GM12878 (cell line): ENCODE measurements around the gene AKAP1. TPM values are rescaled to one million over a fixed set of nuclear protein-coding genes. Genes with fewer than 3 reads are reported as not detected.

Source experiments
- ATAC-seq: fragments of 200-7000 bp; cut with Tn5 transposase; 3 replicates; pipeline ENCODE4 v1.9.1; 2020; ENCODE audit warnings: mild to moderate bottlenecking, moderate library complexity
- BruUV-seq: library from RNA; stranded (reverse); fragments of 400-500 nt; replicated peaks from 2 replicates; lab custom pipeline; 2021; lab: Mats Ljungman, UMichigan
- CTCF ChIA-PET: fragments of 300-600 bp; sonication (Branson Sonifier 250); formaldehyde crosslinking; extraction: SDS; loops from one replicate; lab custom pipeline; 2021; ENCODE audit warnings: inconsistent platforms; lab: Yijun Ruan, JAX
- POLR2A ChIA-PET: fragments of 350-600 bp; formaldehyde crosslinking; extraction: SDS; loops from one replicate; lab custom pipeline; 2021; ENCODE audit warnings: inconsistent platforms; lab: Charles Lee
- RAD21 ChIA-PET: fragments of 300-600 bp; sonication (Branson Sonifier 250); formaldehyde crosslinking; loops from one replicate; lab custom pipeline; 2023; ENCODE audit warnings: antibody characterized with exemption; ENCODE audit not compliant: unreplicated experiment; lab: Charles Lee
- SMC1A ChIA-PET: fragments of 300-600 bp; sonication (Branson Sonifier 250); formaldehyde crosslinking; loops from one replicate; lab custom pipeline; 2023; ENCODE audit not compliant: unreplicated experiment, uncharacterized antibody; lab: Charles Lee
- DNase-seq: peaks from one replicate; pipeline ENCODE4 v3.0.0-alpha.2; 2011; ENCODE audit warnings: low read depth, low spot score
- FAIRE-seq: peaks from 3 replicates; lab custom pipeline; 2011; peaks lifted over from hg19 to GRCh38; lab: Jason Lieb, UNC
- H2AFZ ChIP-seq: 2 replicates; pipeline ENCODE4 v1.6.0; 2011; ENCODE audit warnings: low read depth, low read length, control low read depth; ENCODE audit not compliant: control insufficient read depth
- H3K27ac ChIP-seq: 2 replicates; pipeline ENCODE4 v1.5.1; 2011; ENCODE audit warnings: control low read depth; ENCODE audit not compliant: control insufficient read depth, insufficient read depth
- H3K27me3 ChIP-seq, 2 experiments: replicated peaks in 1 of 2; 2 replicates each; pipeline versions ENCODE4 v1.6.0 to v1.6.1; 2011; ENCODE audit warnings: low read length in 1 of 2; ENCODE audit not compliant: control insufficient read depth in 2 of 2, insufficient read depth in 2 of 2
- H3K36me3 ChIP-seq, 2 experiments: 2 replicates each; pipeline ENCODE4 v1.5.1; 2011; ENCODE audit warnings: low read length in 1 of 2; ENCODE audit not compliant: control insufficient read depth in 2 of 2, insufficient read depth in 2 of 2
- H3K4me1 ChIP-seq: 2 replicates; pipeline ENCODE4 v1.6.1; 2011; ENCODE audit warnings: mild to moderate bottlenecking, low read length, moderate library complexity, mixed read lengths; ENCODE audit not compliant: control insufficient read depth, insufficient read depth
- H3K4me2 ChIP-seq: 2 replicates; pipeline ENCODE4 v1.6.0; 2011; ENCODE audit warnings: control low read depth; ENCODE audit not compliant: control insufficient read depth, insufficient read depth
- H3K4me3 ChIP-seq: fragments of 200-600 bp; sonication (generic); 2 replicates; pipeline ENCODE4 v1.5.1; 2016
- H3K79me2 ChIP-seq: 2 replicates; pipeline ENCODE4 v1.6.0; 2011; ENCODE audit warnings: low read length; ENCODE audit not compliant: control insufficient read depth, insufficient read depth
- H3K9ac ChIP-seq: 2 replicates; pipeline ENCODE4 v1.8.0; 2011; ENCODE audit warnings: low read length, control low read depth, mixed read lengths; ENCODE audit not compliant: control insufficient read depth, insufficient read depth
- H3K9me3 ChIP-seq: replicated peaks from 3 replicates; pipeline ENCODE4 v1.5.1; 2011; ENCODE audit warnings: mild to moderate bottlenecking, low read length; ENCODE audit not compliant: control insufficient read depth, insufficient read depth
- H4K20me1 ChIP-seq: 2 replicates; pipeline ENCODE4 v1.6.0; 2011; ENCODE audit not compliant: control insufficient read depth, insufficient read depth
- SMC3 ChIP-seq: IDR thresholded peaks from 2 replicates; pipeline ENCODE4 v1.6.1; 2011; ENCODE audit warnings: low read length, improper control_type of control experiment, borderline replicate concordance
- WGBS: methylation state at CpG from one replicate; pipeline ENCODE4 v1.1.6; 2016; ENCODE audit warnings: low lambda C conversion rate; ENCODE audit not compliant: insufficient replicate concordance, insufficient coverage; ENCODE audit errors: missing lambda C conversion rate; 5-methylcytosine and 5-hydroxymethylcytosine counted together
- in situ Hi-C: fragments of 300-500 bp; cut with MboI; formaldehyde crosslinking; loops from 9 replicates; pipeline ENCODE4 v1.14.3; 2018; ENCODE audit warnings: mixed read lengths
- intact Hi-C: fragments of 100-400 bp; cut with micrococcal nuclease; formaldehyde crosslinking; loops from one replicate; pipeline ENCODE4 v1.14.2; 2022; ENCODE audit not compliant: unreplicated experiment
- polyA plus RNA-seq, 11 experiments: library from polyadenylated mRNA; depleted of rRNA in 4 of 11; unstranded in 6 of 11; stranded (reverse) in 5 of 11; fragments of >200 nt; fragmentation: Nextera tagmentation in 4 of 11; fragmentation: Illumina TruSeq in 1 of 11; extraction: Ambion mirVana in 4 of 11; extraction: Trizol in 1 of 11; gene quantifications; 1 replicate in 1 of 11; 2 replicates in 10 of 11; pipeline versions ENCODE4 v1.2.1 to v1.2.3, GENCODE V29; 2011 to 2016; ENCODE audit warnings: inconsistent platforms in 2 of 11, missing spikeins in 2 of 11, low read depth in 1 of 11
- total RNA-seq, 4 experiments: library from RNA; depleted of rRNA in 3 of 4; stranded (reverse); fragments of >200 nt in 3 of 4; fragmentation: Illumina TruSeq in 1 of 4; extraction: Trizol in 1 of 4; gene quantifications; 2 replicates each; pipeline versions ENCODE4 v1.2.1 to v1.2.3, GENCODE V29; 2013 to 2021
- TF ChIP-seq, protein P1 (sequence below): fragments of 150-350 bp; IDR thresholded peaks from 2 replicates; pipeline ENCODE4 v1.6.1; 2016; ENCODE audit warnings: low read depth, low read length
- TF ChIP-seq, protein P2 (sequence below): fragments of 450-650 bp; formaldehyde crosslinking; IDR thresholded peaks from 2 replicates; pipeline ENCODE4 v1.4.0; 2020; ENCODE audit warnings: mild to moderate bottlenecking, moderate library complexity

The AKAP1 gene
- total and polyA plus RNA-seq, 10 of the 15 experiments (the other 5 are each of a cell fraction or from before 2014, with no cell fraction given), result 11.9 to 50.5 (median 38.1) TPM

DNA sequence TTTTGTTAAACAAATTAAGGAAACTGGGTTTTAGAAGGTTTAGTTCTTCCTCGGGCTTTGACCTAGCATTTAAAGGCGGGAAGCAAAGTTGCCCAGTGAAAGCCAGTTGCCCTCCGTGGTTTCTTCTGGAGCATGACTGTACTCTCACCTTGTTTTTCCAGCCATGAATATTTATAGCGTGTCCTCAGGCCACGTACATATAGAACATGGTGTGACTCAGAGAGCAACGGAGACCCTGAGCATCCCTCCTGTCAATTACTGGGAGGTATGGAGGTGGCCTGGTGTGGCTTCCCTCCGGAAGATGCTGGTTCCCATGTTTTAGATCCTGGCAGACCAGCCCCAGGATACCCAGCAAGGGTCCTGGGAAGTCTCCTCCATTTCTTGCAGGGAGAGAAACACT, 48.4 kb downstream of the AKAP1 start:
- no peak for FAIRE-seq
- intact Hi-C loops, result loop anchor here (5.0 to 10.0 kb wide), 2 partner anchors 541 to 699 kb away; no protein-coding TSS in a partner anchor

More for the DNA sequence above, 48.4 kb downstream of the AKAP1 start:
- no peak for ATAC-seq
- no peak for DNase-seq
- POLR2A ChIA-PET, result no interaction called here
- H3K4me2 ChIP-seq, result no peak overlapping the region
- H2AFZ ChIP-seq, result no peak overlapping the region
- no peak overlapping the region for H3K27ac ChIP-seq
- no peaks in the 10 kb centered on the region for H3K36me3 ChIP-seq
- no peaks in the 10 kb centered on the region for H3K9me3 ChIP-seq
- H3K4me1 ChIP-seq, result peaks cover 5% of the 10 kb centered on the region
- no peaks in the 10 kb centered on the region for H3K27me3 ChIP-seq
- no peaks in the 10 kb centered on the region for H3K79me2 ChIP-seq
- CTCF ChIA-PET, result interaction anchor here (0.8 to 1.4 kb wide), 8 partner anchors 110 to 702 kb away, joined by 3 to 8 read pairs (median 5); no protein-coding TSS in a partner anchor
- WGBS, result 23% methylated on average over 7 of the region's 7 CpGs
- TF ChIP-seq, protein P1, sequence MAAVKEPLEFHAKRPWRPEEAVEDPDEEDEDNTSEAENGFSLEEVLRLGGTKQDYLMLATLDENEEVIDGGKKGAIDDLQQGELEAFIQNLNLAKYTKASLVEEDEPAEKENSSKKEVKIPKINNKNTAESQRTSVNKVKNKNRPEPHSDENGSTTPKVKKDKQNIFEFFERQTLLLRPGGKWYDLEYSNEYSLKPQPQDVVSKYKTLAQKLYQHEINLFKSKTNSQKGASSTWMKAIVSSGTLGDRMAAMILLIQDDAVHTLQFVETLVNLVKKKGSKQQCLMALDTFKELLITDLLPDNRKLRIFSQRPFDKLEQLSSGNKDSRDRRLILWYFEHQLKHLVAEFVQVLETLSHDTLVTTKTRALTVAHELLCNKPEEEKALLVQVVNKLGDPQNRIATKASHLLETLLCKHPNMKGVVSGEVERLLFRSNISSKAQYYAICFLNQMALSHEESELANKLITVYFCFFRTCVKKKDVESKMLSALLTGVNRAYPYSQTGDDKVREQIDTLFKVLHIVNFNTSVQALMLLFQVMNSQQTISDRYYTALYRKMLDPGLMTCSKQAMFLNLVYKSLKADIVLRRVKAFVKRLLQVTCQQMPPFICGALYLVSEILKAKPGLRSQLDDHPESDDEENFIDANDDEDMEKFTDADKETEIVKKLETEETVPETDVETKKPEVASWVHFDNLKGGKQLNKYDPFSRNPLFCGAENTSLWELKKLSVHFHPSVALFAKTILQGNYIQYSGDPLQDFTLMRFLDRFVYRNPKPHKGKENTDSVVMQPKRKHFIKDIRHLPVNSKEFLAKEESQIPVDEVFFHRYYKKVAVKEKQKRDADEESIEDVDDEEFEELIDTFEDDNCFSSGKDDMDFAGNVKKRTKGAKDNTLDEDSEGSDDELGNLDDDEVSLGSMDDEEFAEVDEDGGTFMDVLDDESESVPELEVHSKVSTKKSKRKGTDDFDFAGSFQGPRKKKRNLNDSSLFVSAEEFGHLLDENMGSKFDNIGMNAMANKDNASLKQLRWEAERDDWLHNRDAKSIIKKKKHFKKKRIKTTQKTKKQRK, result no peak
- TF ChIP-seq, protein P2, sequence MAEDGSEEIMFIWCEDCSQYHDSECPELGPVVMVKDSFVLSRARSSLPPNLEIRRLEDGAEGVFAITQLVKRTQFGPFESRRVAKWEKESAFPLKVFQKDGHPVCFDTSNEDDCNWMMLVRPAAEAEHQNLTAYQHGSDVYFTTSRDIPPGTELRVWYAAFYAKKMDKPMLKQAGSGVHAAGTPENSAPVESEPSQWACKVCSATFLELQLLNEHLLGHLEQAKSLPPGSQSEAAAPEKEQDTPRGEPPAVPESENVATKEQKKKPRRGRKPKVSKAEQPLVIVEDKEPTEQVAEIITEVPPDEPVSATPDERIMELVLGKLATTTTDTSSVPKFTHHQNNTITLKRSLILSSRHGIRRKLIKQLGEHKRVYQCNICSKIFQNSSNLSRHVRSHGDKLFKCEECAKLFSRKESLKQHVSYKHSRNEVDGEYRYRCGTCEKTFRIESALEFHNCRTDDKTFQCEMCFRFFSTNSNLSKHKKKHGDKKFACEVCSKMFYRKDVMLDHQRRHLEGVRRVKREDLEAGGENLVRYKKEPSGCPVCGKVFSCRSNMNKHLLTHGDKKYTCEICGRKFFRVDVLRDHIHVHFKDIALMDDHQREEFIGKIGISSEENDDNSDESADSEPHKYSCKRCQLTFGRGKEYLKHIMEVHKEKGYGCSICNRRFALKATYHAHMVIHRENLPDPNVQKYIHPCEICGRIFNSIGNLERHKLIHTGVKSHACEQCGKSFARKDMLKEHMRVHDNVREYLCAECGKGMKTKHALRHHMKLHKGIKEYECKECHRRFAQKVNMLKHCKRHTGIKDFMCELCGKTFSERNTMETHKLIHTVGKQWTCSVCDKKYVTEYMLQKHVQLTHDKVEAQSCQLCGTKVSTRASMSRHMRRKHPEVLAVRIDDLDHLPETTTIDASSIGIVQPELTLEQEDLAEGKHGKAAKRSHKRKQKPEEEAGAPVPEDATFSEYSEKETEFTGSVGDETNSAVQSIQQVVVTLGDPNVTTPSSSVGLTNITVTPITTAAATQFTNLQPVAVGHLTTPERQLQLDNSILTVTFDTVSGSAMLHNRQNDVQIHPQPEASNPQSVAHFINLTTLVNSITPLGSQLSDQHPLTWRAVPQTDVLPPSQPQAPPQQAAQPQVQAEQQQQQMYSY (CRISPR knock-in tag), result no peak
- TF ChIP-seq SMC3, result no peak
- RAD21 ChIA-PET, result interaction anchor here (0.7 to 1.4 kb wide), 3 partner anchors 9 to 614 kb away, joined by 3 to 5 read pairs (median 3); no protein-coding TSS in a partner anchor
- no peak overlapping the region for H3K4me3 ChIP-seq
- H4K20me1 ChIP-seq, result no peaks in the 10 kb centered on the region
- no TSS peak for BruUV-seq
- in situ Hi-C loops, result no loop called here
- SMC1A ChIA-PET, result interaction anchor here (0.7 to 1.0 kb wide), 3 partner anchors 110 to 614 kb away, joined by 3 to 4 read pairs (median 3); no protein-coding TSS in a partner anchor
- H3K9ac ChIP-seq, result no peak overlapping the region
